GM19239 (cell line): ENCODE measurements around the gene TNFRSF8.

Source experiments
- DNase-seq: peaks from one replicate; pipeline ENCODE4 v3.0.0; 2011; ENCODE audit warnings: low spot score; ENCODE audit not compliant: insufficient read length
- FAIRE-seq: peaks from 2 replicates; lab custom pipeline; 2011; peaks lifted over from hg19 to GRCh38; lab: Jason Lieb, UNC

TNFRSF8 gene

GRCh38 chr1:12059722-12060464 is 3.2 kb upstream of the TNFRSF8 start:
- FAIRE-seq: peak; percentile 83
- no peak for DNase-seq

DNA sequence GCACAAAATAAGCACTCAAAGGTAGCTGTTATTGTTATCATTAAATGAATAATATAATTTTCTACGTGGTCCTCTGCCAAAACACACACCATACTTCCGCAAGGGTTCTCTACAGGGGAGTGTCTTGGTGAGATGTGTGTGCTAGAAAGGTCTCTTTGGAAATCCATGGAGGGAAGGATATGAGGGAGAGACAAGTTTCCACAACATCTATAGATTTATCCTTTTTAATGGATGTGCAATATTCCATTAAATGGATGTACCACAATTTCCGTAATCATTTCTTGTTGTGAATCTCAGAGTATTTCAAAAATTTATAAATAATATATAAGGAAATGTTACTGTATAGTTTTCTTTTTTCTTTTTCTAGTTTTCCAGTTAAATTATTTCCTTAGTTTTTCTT is 2.6 kb upstream of the TNFRSF8 start:
- FAIRE-seq: no peak

DNA sequence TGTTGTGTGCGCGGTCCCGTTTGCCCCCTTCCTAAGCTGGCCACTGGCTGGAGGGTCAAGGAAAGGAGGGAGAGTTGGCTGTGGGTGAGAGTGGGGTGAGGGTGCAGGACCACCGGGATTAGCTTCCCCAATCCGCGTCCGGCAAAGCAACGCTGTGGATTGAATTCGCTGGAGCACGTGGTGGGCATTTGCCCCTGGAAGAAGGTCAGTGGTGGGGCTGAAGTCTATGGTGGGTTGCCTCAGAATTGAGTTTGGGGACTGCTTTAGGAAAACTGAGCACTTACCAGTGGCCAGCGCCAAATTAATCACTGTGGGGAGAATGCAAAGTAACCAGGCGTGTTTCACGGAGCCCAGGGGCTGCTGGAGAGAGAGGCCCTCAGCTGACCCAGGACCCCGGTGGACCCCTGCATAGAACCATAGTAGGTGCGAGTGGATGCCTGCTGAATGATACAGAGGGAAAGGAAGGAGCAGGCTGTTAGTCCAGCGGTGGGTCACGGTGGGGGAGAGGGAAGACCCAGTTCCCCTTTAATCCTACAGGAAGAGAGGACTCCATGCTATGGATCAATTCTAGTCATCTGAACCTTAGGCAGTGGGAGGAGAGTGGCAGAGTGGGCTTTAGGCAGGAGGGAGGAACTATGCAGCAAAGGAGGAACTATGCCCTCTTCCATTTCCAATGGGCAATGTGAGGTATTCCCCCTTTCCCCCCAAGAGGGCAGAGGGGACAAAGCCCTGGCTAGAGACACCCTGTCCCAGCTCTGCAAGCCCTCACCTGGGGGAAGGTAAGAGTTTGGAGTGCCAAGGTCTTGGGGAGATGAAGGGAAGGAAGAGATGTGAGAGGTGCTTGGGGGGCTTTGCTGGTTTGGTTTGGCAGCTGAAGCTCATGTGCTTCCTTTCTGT is 1.2 kb downstream of the TNFRSF8 start:
- DNase-seq: no peak
- FAIRE-seq: peak; percentile 88

More for the DNA sequence above, 2.6 kb upstream of the TNFRSF8 start:
- DNase-seq: no peak

GRCh38 chr1:12065872-12066271 is 2.8 kb downstream of the TNFRSF8 start:
- FAIRE-seq (peak; percentile 95), DNase-seq (no peak)

- FAIRE-seq (peak; percentile 97), DNase-seq (peak; percentile 40)
Measured at GRCh38 chr1:12067900-12068821, 5.1 kb downstream of the TNFRSF8 start.

DNA sequence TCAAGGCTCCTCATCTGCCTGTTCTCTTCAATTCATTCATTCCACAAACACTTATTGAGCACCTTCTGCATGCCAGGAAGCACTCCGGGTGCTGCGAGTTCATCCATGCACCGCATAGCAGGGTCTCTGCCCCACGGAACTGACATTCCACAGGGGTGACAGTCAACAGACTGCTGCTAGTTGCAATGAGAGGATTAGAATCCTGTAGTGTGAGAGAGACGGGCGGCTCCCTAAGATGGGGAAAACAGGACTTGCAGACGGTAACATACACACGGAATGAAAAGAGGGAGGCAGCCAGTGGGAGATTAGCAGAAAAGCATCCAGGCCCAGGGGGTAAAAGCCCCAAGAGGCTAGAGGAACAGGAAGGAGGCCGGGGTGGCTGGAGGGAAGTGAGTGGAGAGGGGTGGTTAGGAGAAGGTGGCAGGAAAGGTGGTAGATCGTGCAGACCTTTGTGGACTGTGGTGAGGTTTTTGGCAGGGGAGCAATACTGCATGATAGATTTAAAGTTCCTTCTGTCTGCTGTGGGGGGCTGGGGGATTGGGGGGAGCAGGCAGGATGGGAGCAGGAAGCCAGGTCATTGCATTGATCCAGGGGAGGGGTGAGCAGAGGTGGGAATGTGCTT is 6.6 kb downstream of the TNFRSF8 start:
- no peak for DNase-seq
- FAIRE-seq: peak; percentile 18

DNA sequence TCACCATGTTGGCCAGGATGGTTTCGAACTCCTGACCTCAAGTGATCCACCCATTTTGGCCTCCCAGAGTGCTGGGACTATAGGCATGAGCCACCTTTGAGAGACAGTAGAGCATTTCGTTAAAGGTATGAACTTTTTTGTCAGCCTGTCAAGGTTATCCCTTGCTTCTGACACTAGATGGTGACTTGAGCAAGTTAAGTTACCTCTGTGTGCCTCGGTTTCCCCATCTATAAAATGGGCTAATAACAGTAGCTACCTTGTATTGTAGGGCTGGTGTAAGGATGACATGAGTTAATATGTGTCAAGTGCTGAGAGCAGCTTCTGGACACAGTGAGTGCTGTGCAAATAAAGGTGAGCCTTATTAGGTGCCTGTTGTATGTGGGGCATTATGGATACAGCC is 8.8 kb downstream of the TNFRSF8 start:
- FAIRE-seq: no peak
- DNase-seq: no peak

- no peak for DNase-seq
- no peak for FAIRE-seq
Measured at GRCh38 chr1:12072741-12073140, 9.6 kb downstream of the TNFRSF8 start.

DNA sequence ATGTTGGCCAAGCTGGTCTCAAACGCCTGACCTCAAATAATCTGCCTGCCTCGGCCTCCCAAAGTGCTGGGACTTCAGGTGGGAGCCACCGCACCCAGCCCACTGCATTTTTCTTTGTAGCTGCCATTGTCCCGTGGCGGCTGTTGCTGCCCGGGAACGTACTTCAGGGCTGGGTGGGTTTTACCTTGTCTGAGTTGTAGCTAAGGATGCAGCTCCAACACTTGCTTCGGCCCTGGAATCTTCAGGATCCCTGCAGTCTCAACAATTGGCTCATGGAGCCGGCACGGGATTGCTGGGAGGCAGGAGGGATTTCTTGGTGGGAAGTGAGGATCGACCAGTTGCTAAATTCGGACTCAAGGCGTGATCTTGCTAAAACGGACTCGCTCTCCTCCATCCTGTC is 10.7 kb downstream of the TNFRSF8 start:
- DNase-seq (no peak), FAIRE-seq (no peak)

- FAIRE-seq: no peak
Measured at GRCh38 chr1:12075195-12076114, 12.4 kb downstream of the TNFRSF8 start.

DNA sequence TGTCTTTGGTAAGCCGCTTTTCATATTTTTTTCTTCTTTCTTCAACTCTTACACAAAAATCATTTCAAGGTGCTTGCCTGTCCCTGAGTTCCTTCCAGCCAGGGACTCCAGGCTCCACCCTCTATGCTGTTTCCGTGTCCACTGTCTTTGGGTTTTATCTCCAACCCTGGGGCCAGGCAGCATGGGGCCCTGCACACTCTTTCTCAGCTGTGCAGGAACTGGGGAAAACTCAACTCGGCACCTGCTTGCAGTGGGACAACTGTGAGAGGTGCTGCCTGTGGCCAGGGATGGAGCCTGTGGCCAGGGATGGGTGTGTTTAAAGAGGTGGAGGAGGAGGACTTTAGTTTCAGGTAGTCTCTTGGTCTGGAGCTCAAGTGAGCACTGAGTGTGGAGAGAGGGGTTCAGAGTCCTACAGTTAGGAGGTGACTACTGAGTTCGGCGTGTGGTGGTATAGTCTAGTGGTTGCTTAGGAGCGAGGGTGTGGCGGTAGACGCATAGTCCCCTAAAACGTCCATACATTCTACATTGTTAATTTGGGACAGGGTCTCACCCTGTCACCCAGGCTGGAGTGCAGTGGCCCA is 13.4 kb downstream of the TNFRSF8 start:
- DNase-seq (no peak), FAIRE-seq (no peak)

More at GRCh38 chr1:12075195-12076114, 12.4 kb downstream of the TNFRSF8 start:
- no peak for DNase-seq

- FAIRE-seq (no peak), DNase-seq (no peak)
Measured at GRCh38 chr1:12078575-12078937, 15.5 kb downstream of the TNFRSF8 start.

DNA sequence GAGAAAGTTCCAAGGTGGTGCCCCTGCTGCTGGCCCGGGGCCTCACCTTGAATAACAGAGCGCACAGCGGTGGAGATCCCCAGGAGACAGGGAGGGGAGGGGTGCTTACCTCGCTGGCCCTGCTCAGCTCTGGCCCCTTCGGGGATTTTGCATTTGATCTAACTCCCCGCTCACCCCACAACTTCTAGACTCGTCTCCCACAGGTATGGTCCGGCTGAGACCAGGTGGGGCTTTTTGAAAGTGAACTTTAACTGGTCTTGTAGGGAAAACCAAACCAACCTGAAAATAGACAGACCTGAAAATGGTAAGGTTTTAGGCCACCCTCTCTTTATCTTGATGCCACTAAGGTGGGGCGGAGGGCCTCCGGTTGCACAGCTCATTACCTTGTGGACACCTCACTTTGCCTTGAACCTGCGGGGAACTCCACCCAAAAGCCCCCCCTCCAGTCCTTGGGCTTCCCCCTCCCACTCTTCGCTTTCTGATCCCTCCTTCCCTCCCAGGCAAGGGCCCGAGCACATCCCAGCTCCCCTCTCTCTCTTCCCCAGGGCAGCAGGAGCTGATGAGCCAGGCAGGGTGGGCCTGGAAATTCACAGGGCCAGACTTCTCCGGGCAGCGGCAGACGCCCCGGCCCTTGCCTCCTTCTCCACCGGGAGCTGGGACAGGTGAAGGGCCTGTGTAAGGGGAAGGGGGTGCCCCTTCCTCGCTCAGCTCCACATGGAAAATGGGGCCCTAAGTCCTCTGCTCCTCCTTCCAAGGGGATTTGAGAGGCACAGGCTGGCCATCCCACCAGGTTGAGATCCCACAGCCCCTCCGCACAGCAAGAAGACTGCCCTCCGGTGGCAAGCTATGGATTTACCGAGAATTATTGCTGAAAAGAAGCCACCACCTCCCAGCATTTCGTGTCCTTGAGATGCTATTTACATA is 16.1 kb downstream of the TNFRSF8 start:
- FAIRE-seq: peak; percentile 98

GRCh38 chr1:12080156-12080555 is 17.1 kb downstream of the TNFRSF8 start:
- no peak for FAIRE-seq
- DNase-seq: no peak

More for the DNA sequence above, 16.1 kb downstream of the TNFRSF8 start:
- DNase-seq: peak; percentile 65

DNA sequence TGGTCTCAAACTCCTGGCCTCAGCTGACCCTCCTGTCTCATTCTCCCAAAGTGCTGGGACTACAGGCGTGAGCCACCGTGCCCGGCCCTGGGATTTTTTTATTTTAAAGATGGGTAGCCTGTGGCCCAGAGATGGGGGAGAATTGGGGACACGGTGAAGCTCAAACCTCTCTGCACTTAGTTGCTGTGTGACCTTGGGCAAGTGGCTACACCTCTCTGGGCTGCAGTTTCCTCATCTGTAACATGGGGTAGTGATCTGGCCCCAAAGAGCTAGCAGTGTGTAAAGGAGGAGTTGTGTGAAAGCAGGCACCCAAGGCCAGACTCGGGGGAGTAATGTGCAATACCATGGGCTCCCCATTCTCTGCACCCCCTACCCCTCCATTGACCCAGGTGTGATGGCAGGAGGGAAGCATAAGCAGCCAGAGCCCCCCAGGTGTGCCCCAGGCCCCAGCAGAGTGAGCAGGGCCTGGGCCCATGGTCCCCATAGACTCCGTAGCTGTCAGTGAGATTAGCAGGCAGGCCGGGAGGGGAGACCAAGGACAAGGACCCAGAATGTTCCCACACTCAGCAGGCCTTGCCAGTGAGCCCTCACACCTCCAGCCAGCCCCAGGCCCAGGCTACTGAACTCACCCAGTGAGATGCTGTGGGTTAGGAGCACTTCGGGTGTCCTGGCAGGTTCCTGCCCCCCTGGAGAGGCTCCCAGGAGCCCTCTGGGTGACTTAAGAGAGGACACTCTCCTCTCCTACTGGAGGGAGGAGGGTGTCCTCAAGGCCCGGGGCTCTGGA is 17.9 kb downstream of the TNFRSF8 start:
- DNase-seq: no peak
- FAIRE-seq: no peak

DNA sequence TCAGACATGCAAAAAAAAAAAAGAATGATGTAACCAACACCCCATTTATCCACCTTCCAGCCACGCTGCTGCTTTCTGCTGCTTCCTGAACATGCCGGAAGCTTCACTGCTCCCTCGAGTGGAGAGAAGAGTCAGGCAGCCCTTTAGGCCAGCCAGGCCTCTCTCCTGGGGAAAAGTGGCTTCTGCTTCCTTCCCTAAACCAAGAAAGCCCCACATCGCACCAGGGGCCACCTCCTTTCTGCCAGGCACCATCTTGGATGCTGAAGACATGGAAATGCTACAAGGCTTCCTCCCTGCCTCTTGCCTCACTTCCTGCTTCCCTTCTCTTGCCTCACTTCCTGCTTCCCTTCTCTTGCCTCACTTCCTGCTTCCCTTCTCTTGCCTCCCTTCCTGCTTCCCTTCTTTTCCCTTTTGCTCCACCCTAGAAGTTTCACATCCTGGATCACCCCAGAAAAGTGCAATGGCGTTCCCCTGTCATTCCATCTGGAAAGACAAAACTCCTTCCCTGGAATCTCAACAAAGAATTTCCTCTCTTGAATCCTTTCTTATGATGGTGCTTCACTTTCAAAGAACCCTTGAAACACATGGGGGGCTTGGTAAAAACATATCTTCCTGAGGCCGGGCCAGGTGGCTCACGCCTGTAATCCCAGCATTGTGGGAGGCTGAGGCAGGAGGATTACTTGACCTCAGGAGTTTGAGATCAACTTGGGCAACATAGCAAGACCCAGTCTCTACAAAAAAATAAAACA is 18.7 kb downstream of the TNFRSF8 start:
- peak; percentile 92 for FAIRE-seq
- DNase-seq: no peak
